Glomerular endothelial cell (primary cell): Measurements from ENCODE around the gene TMEM42. TPM values are rescaled to one million over a fixed set of nuclear protein-coding genes. Genes with fewer than 3 reads are reported as not detected.

Experiments used
- DNase-seq: peaks from one replicate; pipeline ENCODE4 v3.0.0-alpha.2; 2011; ENCODE audit warnings: low read depth, low spot score; ENCODE audit errors: extremely low read depth
- total RNA-seq: library from RNA; depleted of rRNA; stranded (reverse); fragments of >200 nt; gene quantifications from 2 replicates; pipeline ENCODE4 v1.2.3, GENCODE V29; 2015

The TMEM42 gene
- total RNA-seq, 1 donor from 2014 or later = 14.5 TPM

DNA sequence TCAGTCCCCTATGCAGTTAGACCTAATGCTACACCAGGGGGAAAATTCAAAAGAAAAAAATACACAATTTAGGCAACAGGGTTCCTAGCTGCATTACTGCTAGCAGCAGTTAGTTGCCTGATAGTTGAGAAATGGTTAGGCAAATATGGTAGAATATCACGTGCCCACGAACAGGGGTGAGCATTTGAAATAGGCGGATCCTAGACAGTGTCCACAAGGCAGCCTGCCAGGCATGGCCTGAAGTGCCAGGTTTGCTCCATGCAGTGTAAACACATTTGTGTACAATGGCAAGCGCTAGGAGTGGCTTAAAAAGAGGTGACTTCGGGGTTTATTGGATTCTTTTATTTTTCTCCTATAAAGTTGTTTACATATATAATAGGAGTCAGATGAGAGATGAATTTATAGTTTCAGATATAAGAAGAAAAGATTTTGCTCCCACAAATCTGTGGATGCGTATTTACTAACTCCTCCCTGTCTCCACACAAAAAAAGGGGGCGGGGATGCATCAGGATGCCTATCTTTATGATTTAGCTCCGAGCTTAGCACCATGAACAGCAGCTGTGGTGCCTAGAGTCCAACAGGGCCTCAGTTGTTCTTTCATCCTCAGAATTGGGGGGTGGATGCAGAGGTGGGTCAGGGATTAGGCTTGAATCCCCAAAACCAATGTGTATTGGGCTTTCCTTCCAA lies 8.8 kb downstream of the TMEM42 start:
- DNase-seq = no peak

DNA sequence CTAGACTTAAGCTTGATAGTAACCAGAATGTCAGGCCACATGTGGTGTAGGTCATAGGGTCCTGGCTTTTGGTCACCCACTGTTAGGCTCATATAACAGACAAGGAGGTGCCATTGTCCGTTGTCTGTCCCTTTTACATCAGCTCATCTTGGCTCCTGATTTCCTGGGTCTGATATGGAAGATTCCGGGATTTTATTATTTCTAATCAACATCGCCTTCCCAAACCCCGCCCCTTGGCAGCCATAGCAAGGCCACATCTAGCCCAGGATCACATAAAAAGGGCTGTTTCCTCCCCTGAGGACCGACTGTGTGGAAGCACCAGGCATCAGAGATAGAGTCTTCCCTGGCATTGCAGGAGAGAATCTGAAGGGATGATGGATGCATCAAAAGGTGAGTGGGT lies 12.6 kb downstream of the TMEM42 start, which contains the start of gene TGM4:
TSS of gene TGM4 (plus strand) at position 301 of the 400 bp plus-strand sequence. CDS start at position 372, 71 bp downstream.
- no peak for DNase-seq

DNA sequence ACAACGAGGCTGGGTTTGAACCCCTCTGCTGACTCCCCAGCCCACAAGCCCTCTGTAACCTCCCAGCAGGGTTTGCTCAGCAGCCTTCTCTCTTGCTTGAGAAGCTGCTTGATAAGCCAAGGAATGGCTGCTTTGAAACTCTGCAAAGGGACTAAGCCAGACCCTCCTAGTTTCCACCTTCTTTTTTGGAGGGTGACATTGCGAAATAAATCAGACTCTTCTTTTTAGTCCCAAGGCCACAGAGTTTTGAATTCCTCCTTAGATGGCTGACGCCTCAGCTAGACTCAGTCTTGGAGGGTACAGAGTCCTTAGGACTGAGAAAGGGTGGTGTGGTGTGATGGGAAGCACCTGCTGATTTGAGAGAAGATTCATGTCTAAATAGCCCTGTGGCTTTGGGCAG lies 13.9 kb downstream of the TMEM42 start:
- no peak for DNase-seq

DNA sequence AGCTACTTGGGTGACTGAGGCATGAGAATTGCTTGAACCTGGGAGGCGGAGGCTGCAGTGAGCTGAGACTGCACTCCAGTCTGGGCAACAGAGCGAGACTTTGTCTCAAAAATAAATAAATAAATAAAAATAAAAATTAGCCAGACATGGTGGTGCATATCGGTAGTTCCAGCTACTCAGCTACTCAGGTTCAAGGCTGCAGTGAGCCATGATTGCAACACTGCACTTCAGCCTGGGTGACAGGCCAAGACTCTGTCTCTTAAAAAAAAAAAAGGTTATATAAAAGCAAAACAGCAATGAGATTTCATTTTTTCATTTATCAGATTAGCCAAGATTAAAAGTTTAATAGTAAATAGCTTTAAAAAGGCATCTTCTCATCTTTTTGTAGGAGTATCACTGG lies 15.6 kb downstream of the TMEM42 start:
- DNase-seq = no peak

DNA sequence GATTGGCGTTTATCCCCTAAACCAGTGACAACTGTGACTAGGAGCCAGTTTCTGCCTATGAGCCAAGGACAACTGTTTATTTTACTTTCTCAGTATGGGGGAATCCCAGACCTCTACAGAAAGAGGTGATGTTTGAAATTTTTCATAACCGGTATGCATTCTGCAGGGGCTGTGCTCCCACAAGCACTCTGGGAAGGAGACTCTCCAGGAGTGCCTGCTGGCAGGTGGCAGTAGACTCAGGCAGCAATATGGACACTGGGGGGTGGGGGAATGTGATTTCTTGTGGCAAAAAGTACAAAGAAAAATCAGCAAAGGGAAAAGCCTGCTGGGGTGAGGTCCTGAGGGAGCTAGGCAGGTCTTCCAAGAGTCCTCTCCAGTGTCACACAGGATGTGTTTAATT lies 18.6 kb downstream of the TMEM42 start:
- no peak for DNase-seq

DNA sequence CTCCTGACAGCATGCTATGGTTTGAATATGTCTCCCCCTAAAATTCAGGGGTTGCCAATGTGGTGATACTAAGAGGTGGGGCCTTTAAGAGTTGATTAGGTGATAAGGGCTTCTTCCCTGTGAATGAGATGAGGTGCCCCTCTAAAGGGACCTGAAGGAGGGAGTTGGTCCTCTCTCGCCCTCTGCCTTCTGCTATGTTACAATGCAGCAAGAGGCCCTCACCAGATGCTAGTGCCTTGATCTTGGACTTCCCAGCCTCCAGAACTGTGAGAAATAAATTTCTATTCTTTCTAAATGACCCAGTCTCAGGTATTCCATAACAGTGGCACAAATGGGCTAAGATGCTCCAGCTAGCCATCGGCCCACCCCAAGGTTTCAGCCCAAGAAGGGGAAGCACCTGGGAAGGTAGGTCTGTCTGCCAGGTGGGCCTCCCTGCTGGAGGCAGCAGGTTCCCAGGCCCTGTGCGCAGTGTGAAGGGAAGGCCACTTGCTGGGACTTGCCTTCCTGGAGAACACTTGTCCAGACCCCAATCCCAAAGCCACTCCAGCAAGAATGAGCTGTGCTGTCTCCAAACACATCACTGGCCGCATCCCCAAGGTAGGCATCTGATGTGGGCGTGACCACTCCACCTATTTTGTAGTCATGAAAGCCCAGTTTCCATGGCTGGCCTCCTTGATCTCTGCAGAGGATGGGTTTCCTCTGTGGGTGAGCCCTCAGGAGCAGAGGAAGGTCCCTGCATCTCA lies 21.7 kb downstream of the TMEM42 start:
- no peak for DNase-seq

DNA sequence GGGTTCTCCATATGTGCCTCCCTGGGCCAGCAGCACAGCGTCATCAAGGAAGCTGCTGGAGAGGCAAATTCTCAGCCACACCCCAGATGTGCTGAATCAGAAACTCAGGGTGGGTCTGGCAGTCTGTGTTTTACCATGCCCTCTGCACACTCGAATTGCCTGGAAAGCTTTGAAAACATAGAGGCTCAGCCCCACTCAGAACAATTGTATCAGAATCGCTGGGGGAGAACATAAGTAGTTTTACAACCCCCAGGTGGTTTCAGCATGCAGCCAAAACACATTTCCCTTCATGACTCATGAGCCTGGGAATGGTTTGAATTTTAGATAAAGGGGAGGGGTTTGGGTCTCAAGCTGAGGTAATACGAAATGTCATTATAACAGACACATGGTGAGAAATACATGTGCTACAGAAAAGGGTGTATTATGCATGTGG lies 22.3 kb downstream of the TMEM42 start:
- DNase-seq = peak; percentile 67

DNA sequence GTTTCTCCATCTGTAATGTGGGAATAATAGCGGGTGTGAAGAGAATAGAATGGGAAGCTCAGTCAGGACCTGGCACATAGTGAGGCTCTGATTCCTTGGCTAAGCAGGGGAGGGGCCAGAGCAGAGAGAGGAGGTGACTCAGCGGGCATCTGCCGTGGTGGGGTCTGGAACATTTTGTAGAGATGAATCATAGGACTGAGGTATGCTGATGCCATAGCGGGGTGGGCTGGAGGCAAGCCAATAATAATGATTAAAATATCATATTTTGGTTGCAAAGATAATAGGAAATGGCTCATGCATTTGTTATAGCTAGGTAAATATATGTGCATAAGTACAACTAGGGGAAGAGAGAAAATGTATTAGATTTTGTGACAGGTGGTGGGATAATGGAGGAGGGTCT lies 23.9 kb downstream of the TMEM42 start:
- DNase-seq = peak; percentile 83

DNA sequence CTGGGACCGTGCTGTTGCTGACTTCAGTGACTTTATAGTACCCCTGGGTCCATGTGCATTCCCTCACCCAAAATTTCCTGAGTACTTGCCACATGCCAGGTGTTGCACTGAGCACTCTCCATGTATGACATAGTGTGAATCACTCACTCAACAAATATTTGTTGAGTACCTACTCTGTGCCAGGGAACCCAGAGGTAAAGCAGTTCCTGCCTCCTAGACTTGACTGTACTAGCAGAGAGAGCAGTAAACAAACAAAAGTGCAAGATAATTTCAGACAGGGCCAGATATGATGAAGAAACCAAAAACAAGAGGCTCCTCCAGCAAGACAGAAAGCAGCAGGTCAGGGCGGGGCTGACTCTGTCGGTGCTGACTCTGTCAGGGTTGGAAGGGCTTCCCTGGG lies 24.8 kb downstream of the TMEM42 start:
- no peak for DNase-seq

DNA sequence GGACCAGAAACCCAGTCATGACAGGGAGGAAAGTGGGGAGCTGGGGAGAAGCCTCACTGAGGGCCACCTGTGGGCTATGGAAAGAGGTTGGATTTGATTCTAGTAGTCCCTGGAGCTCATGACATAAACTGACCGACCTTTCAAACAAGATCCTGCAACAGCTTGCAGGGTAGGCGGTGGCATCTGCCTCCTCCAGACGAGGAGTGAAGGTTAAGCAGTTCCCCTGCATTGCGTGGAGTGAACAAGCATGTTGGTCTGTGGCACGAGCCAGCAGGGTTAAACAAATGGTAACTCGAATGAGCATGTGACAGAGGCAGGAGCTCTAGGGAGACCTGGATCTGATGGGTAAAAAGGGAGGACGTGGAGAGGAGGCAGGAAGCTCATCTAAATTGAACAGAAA lies 25.4 kb downstream of the TMEM42 start:
- DNase-seq = no peak

DNA sequence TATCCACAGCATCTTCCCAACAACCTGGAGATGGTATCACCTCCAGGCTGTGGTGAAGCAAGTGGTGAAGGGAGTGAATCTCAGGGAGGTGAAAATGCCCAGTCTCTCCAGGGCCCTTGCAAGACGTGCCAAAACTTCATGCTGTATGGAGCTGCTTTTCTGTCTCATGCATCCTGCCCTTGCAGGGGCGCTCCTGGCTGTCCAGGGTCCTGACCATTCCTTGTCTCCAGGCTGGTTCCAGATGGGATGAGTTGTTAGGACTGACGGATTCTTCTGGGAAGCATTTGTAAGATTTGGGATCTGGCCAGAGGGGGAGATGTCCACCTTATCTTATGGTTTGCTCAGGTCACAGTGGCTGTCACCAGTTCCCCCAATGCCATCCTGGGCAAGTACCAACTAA lies 28.5 kb downstream of the TMEM42 start:
- no peak for DNase-seq

DNA sequence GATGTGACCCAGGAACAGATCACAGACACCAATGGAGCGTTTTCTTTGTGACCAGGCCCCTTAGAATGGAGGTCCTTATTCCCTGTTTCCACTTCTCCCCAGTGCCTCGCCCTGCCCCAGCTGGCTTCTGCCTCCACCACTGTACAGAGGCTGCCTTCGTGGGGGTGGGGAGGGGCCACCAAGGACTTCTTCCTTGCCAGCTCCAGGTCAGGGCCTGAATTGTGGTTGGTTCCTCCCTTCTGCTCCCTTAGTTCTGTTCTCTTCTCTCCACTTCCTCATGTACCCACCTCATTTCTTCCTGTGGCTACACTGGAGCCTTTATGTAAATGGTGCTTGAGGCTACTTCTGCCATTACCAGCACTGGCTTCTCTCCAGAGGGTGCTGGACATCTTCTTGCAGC lies 29.1 kb downstream of the TMEM42 start:
- DNase-seq = no peak

DNA sequence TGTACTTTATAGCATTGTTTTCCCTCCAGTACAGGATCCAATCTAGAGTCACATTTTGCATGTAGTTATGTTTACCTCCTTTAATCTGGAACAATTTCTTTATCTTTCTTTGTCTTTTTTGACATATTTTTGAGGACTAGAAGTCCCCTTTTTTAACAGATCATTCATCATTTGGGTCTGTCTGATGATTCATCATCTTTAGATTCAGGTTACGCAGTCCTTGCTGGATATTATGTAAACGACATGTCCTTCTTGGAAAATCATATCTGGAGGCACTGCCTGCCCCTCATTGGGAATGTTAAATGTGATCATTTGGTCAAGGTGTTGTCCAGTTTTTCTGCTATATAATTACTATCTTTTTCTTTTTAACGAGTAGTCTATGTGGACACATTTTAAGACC lies 31.0 kb downstream of the TMEM42 start:
- DNase-seq = no peak

DNA sequence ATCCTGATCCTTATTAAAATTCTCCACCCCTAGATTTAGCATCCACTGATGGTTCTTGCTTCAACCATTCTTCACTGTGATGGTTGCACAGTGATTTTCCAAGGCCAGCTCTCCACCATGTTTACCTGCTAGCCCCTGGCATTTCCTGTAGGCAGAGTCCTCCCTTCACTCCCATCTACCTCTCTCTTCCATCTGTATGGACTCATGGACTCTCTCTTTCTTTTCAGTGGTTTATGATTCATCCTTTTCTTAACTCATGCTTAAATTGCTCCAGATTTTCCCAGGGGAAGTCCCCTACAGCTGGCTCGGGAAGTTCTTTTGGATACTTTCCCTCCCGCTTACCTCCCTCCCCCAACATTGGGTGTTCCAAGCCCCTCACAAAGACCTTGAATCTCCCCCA lies 31.4 kb downstream of the TMEM42 start:
- no peak for DNase-seq

DNA sequence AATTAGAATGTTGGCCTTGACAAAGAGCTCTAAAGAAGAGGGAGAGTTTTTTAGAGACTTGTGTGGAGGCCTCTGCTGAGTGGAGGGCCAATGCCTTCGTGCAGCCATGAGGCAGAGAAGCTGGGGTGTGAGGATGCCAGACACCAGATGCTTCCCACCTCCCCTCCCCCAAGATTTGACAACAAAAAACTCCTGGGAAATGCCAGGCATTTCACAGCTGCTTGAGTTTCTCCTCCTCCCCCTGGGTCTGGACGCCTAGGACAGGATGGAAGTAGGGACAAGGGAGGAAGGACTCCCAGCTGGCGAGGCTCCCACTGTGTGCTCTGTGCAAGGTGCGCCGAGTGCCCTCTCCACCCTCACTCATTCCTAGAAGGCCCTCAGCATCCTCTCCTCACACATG lies 32.8 kb downstream of the TMEM42 start:
- no peak for DNase-seq

DNA sequence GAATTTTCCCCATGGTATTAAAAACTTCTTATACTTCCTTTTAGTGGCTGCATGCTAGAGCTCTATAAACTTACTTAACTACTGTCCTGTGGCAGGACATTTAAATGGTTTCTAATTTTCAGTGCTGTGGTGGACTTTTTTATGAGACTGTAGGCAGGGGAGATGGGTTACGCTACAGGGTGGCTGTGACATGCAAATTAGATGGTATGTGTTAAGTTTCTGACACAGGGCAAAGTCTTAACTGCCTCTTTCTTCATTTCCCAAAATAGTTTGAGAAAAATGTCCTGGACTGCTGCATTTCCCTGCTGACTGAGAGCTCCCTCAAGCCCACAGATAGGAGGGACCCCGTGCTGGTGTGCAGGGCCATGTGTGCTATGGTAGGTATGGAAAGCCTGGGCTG lies 34.7 kb downstream of the TMEM42 start:
- no peak for DNase-seq

DNA sequence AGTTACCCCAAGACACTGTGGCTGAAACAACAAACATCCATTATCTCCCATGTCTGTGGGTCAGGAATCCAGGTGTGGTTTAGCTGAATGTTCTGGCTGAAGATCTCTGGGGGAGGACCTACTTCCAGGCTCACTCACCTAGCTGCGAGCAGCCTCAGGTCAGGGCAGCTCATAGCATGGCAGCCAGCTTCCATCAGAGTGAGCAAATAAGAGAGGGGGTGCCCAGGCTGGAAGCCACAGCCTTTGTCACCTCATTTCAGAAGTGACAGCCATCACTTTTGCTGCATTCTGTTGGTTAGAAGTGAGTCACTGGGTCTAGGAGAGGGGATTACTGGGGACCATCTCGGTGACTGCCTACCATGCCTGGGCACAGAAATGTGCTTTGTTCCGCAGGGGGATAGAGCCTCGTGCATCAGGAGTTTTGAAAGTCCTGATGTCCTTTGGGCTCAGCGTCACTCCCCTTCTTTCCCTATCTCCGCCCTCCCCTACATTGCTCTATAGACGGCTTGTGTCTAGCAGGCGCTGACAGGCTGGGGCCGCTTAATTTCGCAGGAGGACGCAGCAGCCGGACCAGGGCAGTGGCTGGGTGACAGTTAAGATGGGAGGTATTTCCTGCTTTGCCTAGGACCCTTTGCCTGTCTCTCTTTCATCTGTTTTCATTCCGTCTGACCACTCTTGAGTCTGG lies 38.1 kb downstream of the TMEM42 start:
- no peak for DNase-seq

DNA sequence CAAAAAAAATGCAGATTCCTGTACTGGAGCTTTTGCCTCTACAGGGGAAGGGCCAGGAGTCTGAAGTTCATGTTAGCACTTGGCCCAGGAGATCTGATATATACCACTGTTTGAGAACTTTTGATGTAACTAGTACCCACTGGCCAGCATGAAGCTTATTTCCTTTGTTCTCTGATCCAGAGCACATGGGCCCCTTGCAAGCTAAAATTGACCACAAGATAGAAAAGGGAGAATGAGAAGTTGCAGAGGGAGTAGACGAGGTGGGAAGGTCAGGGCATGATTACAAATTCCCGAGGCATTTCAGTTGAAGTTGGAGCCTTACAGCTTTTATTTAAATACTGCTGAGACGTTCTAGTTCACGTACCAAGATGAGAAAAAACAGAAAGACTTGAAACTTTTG lies 40.9 kb downstream of the TMEM42 start:
- DNase-seq = no peak

DNA sequence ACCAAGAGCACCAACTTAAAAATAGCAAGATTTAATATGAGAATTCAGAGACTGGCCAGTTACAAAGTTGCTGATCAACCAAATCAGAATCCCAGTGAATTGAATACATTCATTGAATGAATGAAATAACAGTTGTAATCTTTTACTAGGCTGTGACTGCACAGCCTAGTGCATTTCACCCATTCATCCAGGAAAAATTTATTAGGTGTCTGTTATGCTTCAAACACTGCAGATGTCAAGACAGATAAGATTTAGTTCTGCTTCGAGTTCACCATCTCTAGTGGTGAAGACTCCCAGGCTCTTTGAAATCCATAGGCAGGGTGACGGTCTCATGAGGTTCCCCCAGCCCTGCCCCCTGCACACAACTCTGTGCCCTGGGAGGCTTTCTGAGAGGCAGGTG lies 41.6 kb downstream of the TMEM42 start:
- no peak for DNase-seq

DNA sequence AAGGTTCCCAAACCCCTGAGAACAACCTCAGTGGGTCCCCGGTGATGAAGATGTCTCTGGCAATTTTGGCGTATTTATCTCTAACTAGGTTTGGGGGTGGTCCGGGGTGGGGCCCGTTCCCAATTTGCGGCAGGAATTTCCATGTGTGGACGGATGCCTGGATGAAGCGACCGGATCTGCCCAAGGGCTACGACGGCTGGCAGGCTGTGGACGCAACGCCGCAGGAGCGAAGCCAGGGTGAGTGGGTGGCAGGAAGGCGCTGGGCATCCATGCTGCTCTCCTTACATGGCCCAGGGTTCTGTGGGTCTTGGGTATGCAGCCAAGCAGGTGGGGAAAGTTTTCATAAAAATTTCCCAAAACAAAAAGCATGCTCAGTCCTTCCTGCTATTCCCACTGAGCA lies 42.0 kb downstream of the TMEM42 start:
- no peak for DNase-seq

DNA sequence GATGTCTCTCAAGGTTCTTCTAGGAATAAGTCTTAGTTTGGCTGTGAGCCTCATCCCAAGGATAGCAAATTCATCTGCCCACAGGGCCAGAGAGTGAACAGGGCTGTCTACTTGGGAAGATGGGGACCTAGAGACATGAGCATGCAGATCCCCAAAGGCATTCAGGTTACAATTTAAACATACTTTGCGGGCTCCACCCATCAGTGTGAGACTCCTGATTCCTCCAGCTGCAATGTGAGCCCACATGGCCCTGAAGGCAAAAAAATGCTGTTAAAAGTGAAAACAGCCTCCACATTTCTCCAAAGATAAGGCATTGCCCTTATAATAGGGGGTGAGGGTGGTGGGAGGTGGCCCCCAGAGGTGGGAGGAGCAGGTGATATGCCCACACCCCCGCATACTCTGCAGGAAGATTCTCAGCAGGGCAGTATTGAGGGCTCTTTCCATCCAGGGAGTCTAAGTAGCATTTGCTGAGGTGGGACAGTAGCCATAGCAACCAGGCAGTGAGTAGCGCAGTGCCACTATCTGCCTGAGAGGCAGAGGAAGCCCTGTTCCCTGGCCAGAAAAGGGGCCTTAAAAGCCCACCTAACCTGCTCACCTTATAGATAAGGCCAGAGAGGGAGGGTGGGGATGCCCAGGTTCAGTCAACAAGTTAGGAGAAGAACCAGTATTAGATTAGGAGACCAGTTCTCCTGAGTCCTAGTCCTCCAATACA lies 43.9 kb downstream of the TMEM42 start:
- no peak for DNase-seq
